ENCODE data around the gene EIF4EBP3. TPM values are rescaled to one million over a fixed set of nuclear protein-coding genes. Genes with fewer than 3 reads are reported as not detected.

EIF4EBP3 gene
- total and polyA plus RNA-seq, 4 donors, result 5.2 to 69.5 (median 20.4) TPM

DNA sequence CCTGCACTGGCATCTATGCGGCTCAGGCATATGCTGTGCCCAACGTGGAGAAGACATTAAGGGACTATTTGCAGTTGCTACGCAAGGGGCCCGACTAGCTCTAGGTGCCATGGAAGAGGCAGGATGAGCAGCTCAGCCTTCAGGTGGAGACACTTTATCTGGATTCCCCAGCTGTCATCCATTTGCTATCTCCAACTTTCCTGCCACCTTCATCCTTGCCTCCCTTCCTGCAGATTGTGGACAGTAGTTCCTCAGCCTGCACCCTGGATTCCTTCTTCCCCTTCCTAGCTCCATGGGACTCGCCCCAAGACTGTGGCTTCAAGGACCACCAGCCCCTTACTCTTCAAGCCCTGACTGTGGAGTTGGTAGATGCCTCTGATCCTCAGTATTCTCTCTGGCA is 19.2 kb downstream of the EIF4EBP3 start:
- DNase-seq, result no peak
- peak overlapping the region in 1 of 2 donors; percentile 74 for H3K27ac ChIP-seq (ENCODE audit: low read depth in 1 of 2, low read length in 1 of 2)
- H3K4me3 ChIP-seq, result no peak overlapping the region
- H3K9ac ChIP-seq (ENCODE audit: insufficient read depth in 1 of 2, low read length in 2 of 2), result no peak overlapping the region
- peaks cover 0 to 24% (median 18%) of the 10 kb centered on the region in 4 donors for H3K36me3 ChIP-seq (ENCODE audit: control insufficient read depth in 4 of 4, insufficient read depth in 4 of 4, low read length in 4 of 4)
- no peak for ATAC-seq (ENCODE audit: insufficient read depth, low FRiP score)
- H3K4me1 ChIP-seq (ENCODE audit: control insufficient read depth in 5 of 5, insufficient read depth in 5 of 5, low read length in 5 of 5), result peaks cover 5 to 38% (median 21%) of the 10 kb centered on the region in 5 donors
- WGBS, 2 donors, result 91 to 96% methylated on average over 5 of the region's 5 CpGs
- no peaks in the 10 kb centered on the region for H3K9me3 ChIP-seq (ENCODE audit: control insufficient read depth in 4 of 4, insufficient read depth in 3 of 4, low read length in 3 of 4)
- H3K27me3 ChIP-seq (ENCODE audit: control insufficient read depth in 3 of 3, insufficient read depth in 3 of 3, low read length in 2 of 3), result no peaks in the 10 kb centered on the region
- TF ChIP-seq, protein P1, sequence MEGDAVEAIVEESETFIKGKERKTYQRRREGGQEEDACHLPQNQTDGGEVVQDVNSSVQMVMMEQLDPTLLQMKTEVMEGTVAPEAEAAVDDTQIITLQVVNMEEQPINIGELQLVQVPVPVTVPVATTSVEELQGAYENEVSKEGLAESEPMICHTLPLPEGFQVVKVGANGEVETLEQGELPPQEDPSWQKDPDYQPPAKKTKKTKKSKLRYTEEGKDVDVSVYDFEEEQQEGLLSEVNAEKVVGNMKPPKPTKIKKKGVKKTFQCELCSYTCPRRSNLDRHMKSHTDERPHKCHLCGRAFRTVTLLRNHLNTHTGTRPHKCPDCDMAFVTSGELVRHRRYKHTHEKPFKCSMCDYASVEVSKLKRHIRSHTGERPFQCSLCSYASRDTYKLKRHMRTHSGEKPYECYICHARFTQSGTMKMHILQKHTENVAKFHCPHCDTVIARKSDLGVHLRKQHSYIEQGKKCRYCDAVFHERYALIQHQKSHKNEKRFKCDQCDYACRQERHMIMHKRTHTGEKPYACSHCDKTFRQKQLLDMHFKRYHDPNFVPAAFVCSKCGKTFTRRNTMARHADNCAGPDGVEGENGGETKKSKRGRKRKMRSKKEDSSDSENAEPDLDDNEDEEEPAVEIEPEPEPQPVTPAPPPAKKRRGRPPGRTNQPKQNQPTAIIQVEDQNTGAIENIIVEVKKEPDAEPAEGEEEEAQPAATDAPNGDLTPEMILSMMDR (IDR thresholded peaks at IDR 0.05; ENCODE audit: control extremely low read depth, extremely low read depth), result no peak

DNA sequence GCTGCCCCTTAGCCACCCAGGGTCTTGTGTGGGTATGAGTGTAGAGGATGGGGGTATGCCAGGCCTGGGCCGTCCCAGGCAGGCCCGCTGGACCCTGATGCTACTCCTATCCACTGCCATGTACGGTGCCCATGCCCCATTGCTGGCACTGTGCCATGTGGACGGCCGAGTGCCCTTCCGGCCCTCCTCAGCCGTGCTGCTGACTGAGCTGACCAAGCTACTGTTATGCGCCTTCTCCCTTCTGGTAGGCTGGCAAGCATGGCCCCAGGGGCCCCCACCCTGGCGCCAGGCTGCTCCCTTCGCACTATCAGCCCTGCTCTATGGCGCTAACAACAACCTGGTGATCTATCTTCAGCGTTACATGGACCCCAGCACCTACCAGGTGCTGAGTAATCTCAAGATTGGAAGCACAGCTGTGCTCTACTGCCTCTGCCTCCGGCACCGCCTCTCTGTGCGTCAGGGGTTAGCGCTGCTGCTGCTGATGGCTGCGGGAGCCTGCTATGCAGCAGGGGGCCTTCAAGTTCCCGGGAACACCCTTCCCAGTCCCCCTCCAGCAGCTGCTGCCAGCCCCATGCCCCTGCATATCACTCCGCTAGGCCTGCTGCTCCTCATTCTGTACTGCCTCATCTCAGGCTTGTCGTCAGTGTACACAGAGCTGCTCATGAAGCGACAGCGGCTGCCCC is 19.8 kb downstream of the EIF4EBP3 start:
- no peak for ATAC-seq (ENCODE audit: insufficient read depth, low FRiP score)
- Histone ChIP-seq H3K36me3 (ENCODE audit: control insufficient read depth in 4 of 4, insufficient read depth in 4 of 4, low read length in 4 of 4) (peaks cover 0 to 24% (median 18%) of the 10 kb centered on the region in 4 donors), H3K27me3 (ENCODE audit: control insufficient read depth in 3 of 3, insufficient read depth in 3 of 3, low read length in 2 of 3) (no peaks in the 10 kb centered on the region), H3K4me3 (no peak overlapping the region), H3K4me1 (ENCODE audit: control insufficient read depth in 5 of 5, insufficient read depth in 5 of 5, low read length in 5 of 5) (peaks cover 5 to 37% (median 25%) of the 10 kb centered on the region in 5 donors), H3K9me3 (ENCODE audit: control insufficient read depth in 4 of 4, insufficient read depth in 3 of 4, low read length in 3 of 4) (no peaks in the 10 kb centered on the region), H3K9ac (ENCODE audit: insufficient read depth in 1 of 2, low read length in 2 of 2) (no peak overlapping the region), H3K27ac (ENCODE audit: low read depth in 1 of 2, low read length in 1 of 2) (peak overlapping the region in 1 of 2 donors; percentile 74)
- TF ChIP-seq, protein P1 (IDR thresholded peaks at IDR 0.05; ENCODE audit: control extremely low read depth, extremely low read depth), result no peak
- WGBS, 2 donors, result 91 to 95% methylated on average over 22 of the region's 22 CpGs
- DNase-seq, result no peak

DNA sequence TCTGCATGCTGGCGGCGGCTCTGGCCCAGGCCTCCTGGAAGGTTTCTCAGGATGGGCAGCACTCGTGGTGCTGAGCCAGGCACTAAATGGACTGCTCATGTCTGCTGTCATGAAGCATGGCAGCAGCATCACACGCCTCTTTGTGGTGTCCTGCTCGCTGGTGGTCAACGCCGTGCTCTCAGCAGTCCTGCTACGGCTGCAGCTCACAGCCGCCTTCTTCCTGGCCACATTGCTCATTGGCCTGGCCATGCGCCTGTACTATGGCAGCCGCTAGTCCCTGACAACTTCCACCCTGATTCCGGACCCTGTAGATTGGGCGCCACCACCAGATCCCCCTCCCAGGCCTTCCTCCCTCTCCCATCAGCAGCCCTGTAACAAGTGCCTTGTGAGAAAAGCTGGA is 20.4 kb downstream of the EIF4EBP3 start:
- Histone ChIP-seq H3K27me3 (ENCODE audit: control insufficient read depth in 3 of 3, insufficient read depth in 3 of 3, low read length in 2 of 3) (no peaks in the 10 kb centered on the region), H3K9ac (ENCODE audit: insufficient read depth in 1 of 2, low read length in 2 of 2) (no peak overlapping the region), H3K9me3 (ENCODE audit: control insufficient read depth in 4 of 4, insufficient read depth in 3 of 4, low read length in 3 of 4) (no peaks in the 10 kb centered on the region), H3K4me1 (ENCODE audit: control insufficient read depth in 5 of 5, insufficient read depth in 5 of 5, low read length in 5 of 5) (peaks cover 5 to 37% (median 25%) of the 10 kb centered on the region in 5 donors), H3K36me3 (ENCODE audit: control insufficient read depth in 4 of 4, insufficient read depth in 4 of 4, low read length in 4 of 4) (peaks cover 0 to 24% (median 18%) of the 10 kb centered on the region in 4 donors), H3K4me3 (no peak overlapping the region), H3K27ac (ENCODE audit: low read depth in 1 of 2, low read length in 1 of 2) (no peak overlapping the region)
- DNase-seq (no peak), ATAC-seq (ENCODE audit: insufficient read depth, low FRiP score) (no peak)
- 97 to 99% methylated on average over 13 of the region's 13 CpGs for WGBS, 2 donors
- TF ChIP-seq, protein P1 (IDR thresholded peaks at IDR 0.05; ENCODE audit: control extremely low read depth, extremely low read depth), result no peak
